ENCODE results near the gene DNMT3A.

DNA sequence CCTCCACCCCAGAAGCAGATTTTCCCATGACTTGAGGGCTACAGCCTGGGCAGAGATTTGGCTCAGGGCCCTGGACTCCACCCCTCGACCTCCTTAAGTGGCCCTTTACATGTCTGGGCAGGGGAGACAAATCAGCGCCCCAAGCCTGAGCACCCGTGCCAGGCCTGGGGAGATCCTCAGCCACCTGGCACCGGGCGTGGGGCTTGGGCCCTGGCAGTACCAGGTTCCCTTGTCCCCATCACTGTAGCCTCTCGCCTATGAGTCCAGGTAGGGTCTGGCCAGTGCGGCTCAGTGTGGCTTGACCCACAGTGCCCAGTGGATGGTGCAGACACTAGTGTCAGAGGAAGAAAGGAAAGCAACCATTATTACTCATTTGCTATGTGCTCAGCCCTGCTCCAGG lies 22.0 kb upstream of the DNMT3A start:
- TF ChIP-seq, protein P1, sequence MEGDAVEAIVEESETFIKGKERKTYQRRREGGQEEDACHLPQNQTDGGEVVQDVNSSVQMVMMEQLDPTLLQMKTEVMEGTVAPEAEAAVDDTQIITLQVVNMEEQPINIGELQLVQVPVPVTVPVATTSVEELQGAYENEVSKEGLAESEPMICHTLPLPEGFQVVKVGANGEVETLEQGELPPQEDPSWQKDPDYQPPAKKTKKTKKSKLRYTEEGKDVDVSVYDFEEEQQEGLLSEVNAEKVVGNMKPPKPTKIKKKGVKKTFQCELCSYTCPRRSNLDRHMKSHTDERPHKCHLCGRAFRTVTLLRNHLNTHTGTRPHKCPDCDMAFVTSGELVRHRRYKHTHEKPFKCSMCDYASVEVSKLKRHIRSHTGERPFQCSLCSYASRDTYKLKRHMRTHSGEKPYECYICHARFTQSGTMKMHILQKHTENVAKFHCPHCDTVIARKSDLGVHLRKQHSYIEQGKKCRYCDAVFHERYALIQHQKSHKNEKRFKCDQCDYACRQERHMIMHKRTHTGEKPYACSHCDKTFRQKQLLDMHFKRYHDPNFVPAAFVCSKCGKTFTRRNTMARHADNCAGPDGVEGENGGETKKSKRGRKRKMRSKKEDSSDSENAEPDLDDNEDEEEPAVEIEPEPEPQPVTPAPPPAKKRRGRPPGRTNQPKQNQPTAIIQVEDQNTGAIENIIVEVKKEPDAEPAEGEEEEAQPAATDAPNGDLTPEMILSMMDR (IDR thresholded peaks at IDR 0.05) = no peak
- no peak for TF ChIP-seq EP300 (IDR thresholded peaks at IDR 0.05)

Data from stomach (tissue), 4 donors.